ENCODE measurements around the gene ARHGEF28. TPM values are rescaled to one million over a fixed set of nuclear protein-coding genes. Genes with fewer than 3 reads are reported as not detected.

ARHGEF28 gene
- total RNA-seq, 4 donors from 2014 or later, result 9.8 to 18.7 (median 18.6) TPM

DNA sequence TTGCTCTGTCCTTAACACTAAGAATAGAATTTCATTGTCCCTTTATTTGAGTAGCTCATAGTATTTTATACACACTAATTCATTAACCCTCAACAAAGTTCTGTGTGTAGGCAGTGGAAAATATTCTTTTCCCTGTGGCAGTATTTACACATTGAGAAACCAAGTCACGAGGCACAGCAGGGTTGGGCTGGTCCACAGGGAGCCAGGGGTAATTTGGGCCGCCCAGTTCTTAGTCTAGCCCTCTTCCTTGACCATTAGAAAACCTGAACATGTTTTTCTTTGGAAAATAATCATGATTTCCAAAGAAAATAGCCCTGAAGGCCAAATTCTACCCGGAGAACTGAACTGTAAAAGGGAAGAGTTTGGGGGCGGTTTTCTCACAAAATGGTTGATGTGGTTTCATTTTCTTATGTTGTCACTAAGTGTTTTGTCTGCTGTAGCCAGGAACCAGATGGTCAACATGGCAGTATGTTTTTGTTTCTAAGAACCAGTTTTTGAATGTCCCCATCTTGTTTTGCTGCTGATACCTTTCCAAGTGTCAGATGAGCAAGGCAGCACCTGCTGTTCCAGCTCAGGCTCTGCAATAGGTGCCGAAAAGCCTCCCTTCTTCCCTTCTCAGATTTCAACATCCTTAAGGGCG lies 29.6 kb downstream of the ARHGEF28 start:
- Histone ChIP-seq H3K4me3 (no peak overlapping the region), H3K9me3 (no peaks in the 10 kb centered on the region), H3K27ac (no peak overlapping the region), H3K4me1 (peaks cover 0 to 17% (median 7%) of the 10 kb centered on the region in 4 donors), H3K27me3 (no peaks in the 10 kb centered on the region), H3K36me3 (no peaks in the 10 kb centered on the region)
- WGBS, 2 donors (ENCODE audit: low coverage in 1 of 2), result 81 to 91% methylated on average over 6 of the region's 6 CpGs
- TF ChIP-seq, protein P1, sequence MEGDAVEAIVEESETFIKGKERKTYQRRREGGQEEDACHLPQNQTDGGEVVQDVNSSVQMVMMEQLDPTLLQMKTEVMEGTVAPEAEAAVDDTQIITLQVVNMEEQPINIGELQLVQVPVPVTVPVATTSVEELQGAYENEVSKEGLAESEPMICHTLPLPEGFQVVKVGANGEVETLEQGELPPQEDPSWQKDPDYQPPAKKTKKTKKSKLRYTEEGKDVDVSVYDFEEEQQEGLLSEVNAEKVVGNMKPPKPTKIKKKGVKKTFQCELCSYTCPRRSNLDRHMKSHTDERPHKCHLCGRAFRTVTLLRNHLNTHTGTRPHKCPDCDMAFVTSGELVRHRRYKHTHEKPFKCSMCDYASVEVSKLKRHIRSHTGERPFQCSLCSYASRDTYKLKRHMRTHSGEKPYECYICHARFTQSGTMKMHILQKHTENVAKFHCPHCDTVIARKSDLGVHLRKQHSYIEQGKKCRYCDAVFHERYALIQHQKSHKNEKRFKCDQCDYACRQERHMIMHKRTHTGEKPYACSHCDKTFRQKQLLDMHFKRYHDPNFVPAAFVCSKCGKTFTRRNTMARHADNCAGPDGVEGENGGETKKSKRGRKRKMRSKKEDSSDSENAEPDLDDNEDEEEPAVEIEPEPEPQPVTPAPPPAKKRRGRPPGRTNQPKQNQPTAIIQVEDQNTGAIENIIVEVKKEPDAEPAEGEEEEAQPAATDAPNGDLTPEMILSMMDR (IDR thresholded peaks at IDR 0.05), result no peak
- DNase-seq, result no peak
- intact Hi-C loops (cut with DNase I; ENCODE audit: low total_unique reads), result no loop called here
- in situ Hi-C loops (cut with MboI; ENCODE audit: low pct_ligation_motif_present in 1 of 4, low pct_unique_long_range_greater_than_20kb in 1 of 4, low sequenced_read_pairs in 3 of 4), result no loop called here

DNA sequence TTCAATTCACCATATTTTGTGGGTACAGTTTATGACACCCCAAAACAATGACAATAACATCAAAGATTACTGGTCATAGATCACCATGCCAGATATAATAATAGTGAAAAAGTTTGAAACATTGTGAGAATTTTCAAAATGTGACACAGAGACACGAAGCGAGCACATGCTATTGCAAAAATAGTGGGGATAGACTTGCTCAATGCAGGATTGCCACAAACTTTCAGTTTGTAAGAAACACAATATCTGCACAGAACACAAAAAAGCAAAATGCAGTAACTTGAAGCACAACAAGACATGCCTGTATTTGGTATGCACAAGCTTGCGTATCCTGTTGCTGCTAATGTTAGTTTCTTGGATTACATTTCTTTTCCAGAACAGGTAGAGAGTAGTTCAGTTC lies 35.8 kb downstream of the ARHGEF28 start:
- Histone ChIP-seq H3K4me3 (no peak overlapping the region), H3K9me3 (no peaks in the 10 kb centered on the region), H3K4me1 (peaks cover 0 to 4% (median 0%) of the 10 kb centered on the region in 4 donors), H3K27ac (no peak overlapping the region), H3K36me3 (no peaks in the 10 kb centered on the region), H3K27me3 (no peaks in the 10 kb centered on the region)
- TF ChIP-seq POLR2A (IDR thresholded peaks at IDR 0.05) (no peak), EP300 (IDR thresholded peaks at IDR 0.05; ENCODE audit: low read depth) (no peak), POLR2AphosphoS5 (IDR thresholded peaks at IDR 0.05) (no peak)
- TF ChIP-seq, protein P1 (IDR thresholded peaks at IDR 0.05), result no peak
- no peak for DNase-seq
- 87 to 90% methylated on average over 3 of the region's 3 CpGs for WGBS, 2 donors (ENCODE audit: low coverage in 1 of 2)
- in situ Hi-C loops (cut with MboI; ENCODE audit: low pct_ligation_motif_present in 1 of 4, low pct_unique_long_range_greater_than_20kb in 1 of 4, low sequenced_read_pairs in 3 of 4) (no loop called here), intact Hi-C loops (cut with DNase I; ENCODE audit: low total_unique reads) (no loop called here)

DNA sequence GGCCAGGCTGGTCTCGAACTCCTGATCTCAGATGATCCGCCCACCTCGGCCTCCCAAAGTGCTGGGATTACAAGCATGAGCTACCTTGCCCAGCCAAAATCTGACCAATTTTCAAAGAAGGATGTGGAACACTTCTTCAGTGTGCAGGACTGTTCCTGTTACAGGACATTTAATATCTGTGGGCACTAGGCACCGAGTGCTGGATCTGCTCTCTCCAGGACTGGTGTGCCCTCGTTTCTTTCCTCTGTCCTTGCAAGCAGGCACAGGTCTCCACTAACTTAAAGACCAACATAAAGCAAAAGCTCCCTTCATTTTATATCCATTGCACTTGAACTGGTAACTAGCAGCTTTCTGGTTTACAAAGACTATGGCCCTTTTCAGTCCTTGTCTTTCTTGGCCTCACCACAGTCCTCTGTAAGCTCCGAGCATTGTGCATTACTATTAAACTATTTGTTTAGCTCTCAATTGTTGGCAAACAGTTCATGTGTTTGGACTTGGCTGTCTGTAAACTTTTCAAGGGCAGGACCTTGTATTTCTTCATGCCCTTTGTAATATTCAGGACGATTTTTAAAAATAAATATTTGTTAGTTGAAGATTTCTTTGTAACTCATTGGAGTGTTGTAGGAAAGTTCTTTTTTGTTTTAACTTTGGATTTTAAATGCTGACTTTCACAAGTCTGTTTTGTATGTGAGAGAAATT lies 37.3 kb downstream of the ARHGEF28 start:
- Histone ChIP-seq H3K9me3 (no peaks in the 10 kb centered on the region), H3K4me1 (peaks cover 0 to 4% (median 0%) of the 10 kb centered on the region in 4 donors), H3K4me3 (no peak overlapping the region), H3K27ac (no peak overlapping the region), H3K36me3 (no peaks in the 10 kb centered on the region), H3K27me3 (no peaks in the 10 kb centered on the region)
- TF ChIP-seq EP300 (IDR thresholded peaks at IDR 0.05; ENCODE audit: low read depth), result no peak
- in situ Hi-C loops (cut with MboI; ENCODE audit: low pct_ligation_motif_present in 1 of 4, low pct_unique_long_range_greater_than_20kb in 1 of 4, low sequenced_read_pairs in 3 of 4) (no loop called here), intact Hi-C loops (cut with DNase I; ENCODE audit: low total_unique reads) (no loop called here)
- 48 to 64% methylated on average over 7 of the region's 7 CpGs for WGBS, 2 donors (ENCODE audit: low coverage in 1 of 2)
- no peak for DNase-seq

DNA sequence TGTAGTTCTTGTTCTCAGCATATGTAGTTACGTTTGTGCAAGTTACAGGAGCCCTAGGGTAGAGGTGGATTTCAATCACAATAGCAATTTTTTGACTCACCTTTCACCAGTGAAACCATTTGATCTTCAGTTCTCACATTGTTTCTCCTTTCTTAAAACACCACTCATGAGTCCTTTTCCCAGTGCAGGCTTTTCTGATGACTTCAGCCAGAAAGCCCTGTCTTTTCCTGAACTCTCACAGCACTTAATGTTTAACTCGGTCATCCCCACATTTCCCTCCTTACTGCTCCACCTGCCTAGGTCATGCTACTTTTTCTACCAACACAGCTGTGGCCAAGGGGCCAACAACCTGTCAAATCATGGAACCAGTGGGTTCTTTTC lies 37.9 kb downstream of the ARHGEF28 start:
- no peak for DNase-seq
- Histone ChIP-seq H3K27ac (no peak overlapping the region), H3K9me3 (no peaks in the 10 kb centered on the region), H3K4me1 (peaks cover 0 to 4% (median 0%) of the 10 kb centered on the region in 4 donors), H3K36me3 (no peaks in the 10 kb centered on the region), H3K4me3 (no peak overlapping the region), H3K27me3 (no peaks in the 10 kb centered on the region)
- intact Hi-C loops (cut with DNase I; ENCODE audit: low total_unique reads) (no loop called here), in situ Hi-C loops (cut with MboI; ENCODE audit: low pct_ligation_motif_present in 1 of 4, low pct_unique_long_range_greater_than_20kb in 1 of 4, low sequenced_read_pairs in 3 of 4) (no loop called here)
- TF ChIP-seq EP300 (IDR thresholded peaks at IDR 0.05; ENCODE audit: low read depth) (no peak), POLR2A (IDR thresholded peaks at IDR 0.05) (no peak), POLR2AphosphoS5 (IDR thresholded peaks at IDR 0.05) (no peak)
- TF ChIP-seq, protein P1 (IDR thresholded peaks at IDR 0.05), result no peak
- WGBS, 2 donors (ENCODE audit: low coverage in 1 of 2), result 39 to 47% methylated on average over 2 of the region's 2 CpGs
